GM12878 (cell line): ENCODE results near the gene LARP4B. TPM values are rescaled to one million over a fixed set of nuclear protein-coding genes. Genes with fewer than 3 reads are reported as not detected.

ENCODE experiments used
- ATAC-seq: fragments of 200-7000 bp; cut with Tn5 transposase; 3 replicates; pipeline ENCODE4 v1.9.1; 2020; ENCODE audit warnings: mild to moderate bottlenecking, moderate library complexity
- BruUV-seq: library from RNA; stranded (reverse); fragments of 400-500 nt; replicated peaks from 2 replicates; lab custom pipeline; 2021; lab: Mats Ljungman, UMichigan
- CTCF ChIA-PET: fragments of 300-600 bp; sonication (Branson Sonifier 250); formaldehyde crosslinking; extraction: SDS; loops from one replicate; lab custom pipeline; 2021; ENCODE audit warnings: inconsistent platforms; lab: Yijun Ruan, JAX
- POLR2A ChIA-PET: fragments of 350-600 bp; formaldehyde crosslinking; extraction: SDS; loops from one replicate; lab custom pipeline; 2021; ENCODE audit warnings: inconsistent platforms; lab: Charles Lee
- RAD21 ChIA-PET: fragments of 300-600 bp; sonication (Branson Sonifier 250); formaldehyde crosslinking; loops from one replicate; lab custom pipeline; 2023; ENCODE audit warnings: antibody characterized with exemption; ENCODE audit not compliant: unreplicated experiment; lab: Charles Lee
- SMC1A ChIA-PET: fragments of 300-600 bp; sonication (Branson Sonifier 250); formaldehyde crosslinking; loops from one replicate; lab custom pipeline; 2023; ENCODE audit not compliant: unreplicated experiment, uncharacterized antibody; lab: Charles Lee
- DNase-seq: peaks from one replicate; pipeline ENCODE4 v3.0.0-alpha.2; 2011; ENCODE audit warnings: low read depth, low spot score
- FAIRE-seq: peaks from 3 replicates; lab custom pipeline; 2011; peaks lifted over from hg19 to GRCh38; lab: Jason Lieb, UNC
- H2AFZ ChIP-seq: 2 replicates; pipeline ENCODE4 v1.6.0; 2011; ENCODE audit warnings: low read depth, low read length, control low read depth; ENCODE audit not compliant: control insufficient read depth
- H3K27ac ChIP-seq: 2 replicates; pipeline ENCODE4 v1.5.1; 2011; ENCODE audit warnings: control low read depth; ENCODE audit not compliant: control insufficient read depth, insufficient read depth
- H3K27me3 ChIP-seq, 2 experiments: replicated peaks in 1 of 2; 2 replicates each; pipeline versions ENCODE4 v1.6.0 to v1.6.1; 2011; ENCODE audit warnings: low read length in 1 of 2; ENCODE audit not compliant: control insufficient read depth in 2 of 2, insufficient read depth in 2 of 2
- H3K36me3 ChIP-seq, 2 experiments: 2 replicates each; pipeline ENCODE4 v1.5.1; 2011; ENCODE audit warnings: low read length in 1 of 2; ENCODE audit not compliant: control insufficient read depth in 2 of 2, insufficient read depth in 2 of 2
- H3K4me1 ChIP-seq: 2 replicates; pipeline ENCODE4 v1.6.1; 2011; ENCODE audit warnings: mild to moderate bottlenecking, low read length, moderate library complexity, mixed read lengths; ENCODE audit not compliant: control insufficient read depth, insufficient read depth
- H3K4me2 ChIP-seq: 2 replicates; pipeline ENCODE4 v1.6.0; 2011; ENCODE audit warnings: control low read depth; ENCODE audit not compliant: control insufficient read depth, insufficient read depth
- H3K4me3 ChIP-seq: fragments of 200-600 bp; sonication (generic); 2 replicates; pipeline ENCODE4 v1.5.1; 2016
- H3K79me2 ChIP-seq: 2 replicates; pipeline ENCODE4 v1.6.0; 2011; ENCODE audit warnings: low read length; ENCODE audit not compliant: control insufficient read depth, insufficient read depth
- H3K9ac ChIP-seq: 2 replicates; pipeline ENCODE4 v1.8.0; 2011; ENCODE audit warnings: low read length, control low read depth, mixed read lengths; ENCODE audit not compliant: control insufficient read depth, insufficient read depth
- H3K9me3 ChIP-seq: replicated peaks from 3 replicates; pipeline ENCODE4 v1.5.1; 2011; ENCODE audit warnings: mild to moderate bottlenecking, low read length; ENCODE audit not compliant: control insufficient read depth, insufficient read depth
- H4K20me1 ChIP-seq: 2 replicates; pipeline ENCODE4 v1.6.0; 2011; ENCODE audit not compliant: control insufficient read depth, insufficient read depth
- ASH2L ChIP-seq: fragments of 300-600, 200-600 bp; sonication (generic); IDR thresholded peaks from 2 replicates; pipeline ENCODE4 v1.6.1; 2017; ENCODE audit warnings: low read depth, mild to moderate bottlenecking, borderline replicate concordance
- CUX1 ChIP-seq: IDR thresholded peaks from 2 replicates; pipeline ENCODE4 v1.6.1; 2012; ENCODE audit warnings: improper control_type of control experiment, low read depth, low read length; ENCODE audit not compliant: insufficient replicate concordance
- EED ChIP-seq: sonication (generic); IDR thresholded peaks from 2 replicates; pipeline ENCODE4 v1.6.1; 2016; ENCODE audit warnings: antibody characterized with exemption, low read depth
- FOS ChIP-seq: IDR thresholded peaks from 3 replicates; pipeline ENCODE4 v1.6.1; 2011; ENCODE audit warnings: borderline replicate concordance; ENCODE audit not compliant: insufficient read length; ENCODE audit errors: extremely low read depth
- IRF4 ChIP-seq: IDR thresholded peaks from 2 replicates; pipeline ENCODE4 v1.6.1; 2011; ENCODE audit warnings: low read depth, low read length
- MYC ChIP-seq: IDR thresholded peaks from 2 replicates; pipeline ENCODE4 v1.6.1; 2011; ENCODE audit warnings: mild to moderate bottlenecking, low read length, moderate library complexity, inconsistent platforms; ENCODE audit not compliant: insufficient read depth, insufficient replicate concordance, insufficient read length, severe bottlenecking
- NFIC ChIP-seq: IDR thresholded peaks from 2 replicates; pipeline ENCODE4 v1.6.1; 2012; ENCODE audit warnings: low read depth, mild to moderate bottlenecking, inconsistent platforms, low read length, moderate library complexity
- NKRF ChIP-seq: fragments of 450-650 bp; conservative IDR thresholded peaks from 2 replicates; pipeline ENCODE4 v1.6.1; 2017; ENCODE audit warnings: mild to moderate bottlenecking, moderate library complexity
- NRF1 ChIP-seq: conservative IDR thresholded peaks from 2 replicates; pipeline ENCODE4 v1.6.1; 2011; ENCODE audit warnings: mild to moderate bottlenecking, low read depth, low read length, improper control_type of control experiment
- PAX5 ChIP-seq: IDR thresholded peaks from 2 replicates; pipeline ENCODE4 v1.6.1; 2011; ENCODE audit warnings: low read depth, low read length, borderline replicate concordance
- SREBF2 ChIP-seq: IDR thresholded peaks from 2 replicates; pipeline ENCODE4 v1.6.1; 2012; ENCODE audit warnings: mild to moderate bottlenecking, low read length
- STAT3 ChIP-seq: IDR thresholded peaks from 2 replicates; pipeline ENCODE4 v1.6.1; 2011; ENCODE audit warnings: low read depth, low read length, improper control_type of control experiment
- TCF12 ChIP-seq: IDR thresholded peaks from 2 replicates; pipeline ENCODE4 v1.6.1; 2011; ENCODE audit warnings: low read depth, mild to moderate bottlenecking, low read length
- ZNF622 ChIP-seq: fragments of 450-650 bp; IDR thresholded peaks from 2 replicates; pipeline ENCODE4 v1.6.1; 2017; ENCODE audit warnings: mild to moderate bottlenecking, inconsistent platforms
- WGBS: methylation state at CpG from one replicate; pipeline ENCODE4 v1.1.6; 2016; ENCODE audit warnings: low lambda C conversion rate; ENCODE audit not compliant: insufficient replicate concordance, insufficient coverage; ENCODE audit errors: missing lambda C conversion rate; 5-methylcytosine and 5-hydroxymethylcytosine counted together
- in situ Hi-C: fragments of 300-500 bp; cut with MboI; formaldehyde crosslinking; loops from 9 replicates; pipeline ENCODE4 v1.14.3; 2018; ENCODE audit warnings: mixed read lengths
- intact Hi-C: fragments of 100-400 bp; cut with micrococcal nuclease; formaldehyde crosslinking; loops from one replicate; pipeline ENCODE4 v1.14.2; 2022; ENCODE audit not compliant: unreplicated experiment
- polyA plus RNA-seq, 11 experiments: library from polyadenylated mRNA; depleted of rRNA in 4 of 11; unstranded in 6 of 11; stranded (reverse) in 5 of 11; fragments of >200 nt; fragmentation: Nextera tagmentation in 4 of 11; fragmentation: Illumina TruSeq in 1 of 11; extraction: Ambion mirVana in 4 of 11; extraction: Trizol in 1 of 11; gene quantifications; 1 replicate in 1 of 11; 2 replicates in 10 of 11; pipeline versions ENCODE4 v1.2.1 to v1.2.3, GENCODE V29; 2011 to 2016; ENCODE audit warnings: inconsistent platforms in 2 of 11, missing spikeins in 2 of 11, low read depth in 1 of 11
- total RNA-seq, 4 experiments: library from RNA; depleted of rRNA in 3 of 4; stranded (reverse); fragments of >200 nt in 3 of 4; fragmentation: Illumina TruSeq in 1 of 4; extraction: Trizol in 1 of 4; gene quantifications; 2 replicates each; pipeline versions ENCODE4 v1.2.1 to v1.2.3, GENCODE V29; 2013 to 2021

The LARP4B gene
- total and polyA plus RNA-seq, 10 of the 15 experiments (the other 5 are each of a cell fraction or from before 2014, with no cell fraction given), result 10.5 to 119 (median 39.4) TPM

GRCh38 chr10:971613-972012, 40.1 kb upstream of the LARP4B start:
- ChIA-PET RAD21 (interaction anchor here (1.4 kb wide), 1 partner anchor 19 kb away, joined by 3 read pairs; no protein-coding TSS in a partner anchor), POLR2A (interaction anchor here (0.6 kb wide), 1 partner anchor 20 kb away, joined by 4 read pairs; no protein-coding TSS in a partner anchor), CTCF (no interaction called here), SMC1A (interaction anchor here (1.2 kb wide), 1 partner anchor 35 kb away, joined by 3 read pairs; no protein-coding TSS in a partner anchor)
- BruUV-seq, result no TSS peak
- in situ Hi-C loops (no loop called here), intact Hi-C loops (loop anchor here (1.0 kb wide), 1 partner anchor 27 kb away; no protein-coding TSS in a partner anchor)
- Histone ChIP-seq H3K9me3 (peaks cover 2% of the 10 kb centered on the region; the same call in 2 of the 3 replicates), H4K20me1 (no peaks in the 10 kb centered on the region), H3K4me2 (no peak overlapping the region), H3K79me2 (no peaks in the 10 kb centered on the region), H3K27me3 (no peaks in the 10 kb centered on the region), H3K4me1 (peaks cover 19% of the 10 kb centered on the region), H3K36me3 (no peaks in the 10 kb centered on the region), H2AFZ (no peak overlapping the region), H3K4me3 (no peak overlapping the region), H3K9ac (no peak overlapping the region), H3K27ac (no peak overlapping the region)
- no peak for ATAC-seq
- WGBS, result 72% methylated on average over 12 of the region's 12 CpGs
- TF ChIP-seq STAT3 (no peak), NFIC (no peak), TCF12 (no peak), PAX5 (no peak), MYC (no peak), FOS (no peak), NKRF (no peak), SREBF2 (no peak), CUX1 (no peak), EED (no peak), IRF4 (no peak), ZNF622 (no peak), ASH2L (no peak), NRF1 (no peak)
- no peak for DNase-seq
- FAIRE-seq, result no peak
